ENCODE results near the gene A4GALT.

A4GALT gene

DNA sequence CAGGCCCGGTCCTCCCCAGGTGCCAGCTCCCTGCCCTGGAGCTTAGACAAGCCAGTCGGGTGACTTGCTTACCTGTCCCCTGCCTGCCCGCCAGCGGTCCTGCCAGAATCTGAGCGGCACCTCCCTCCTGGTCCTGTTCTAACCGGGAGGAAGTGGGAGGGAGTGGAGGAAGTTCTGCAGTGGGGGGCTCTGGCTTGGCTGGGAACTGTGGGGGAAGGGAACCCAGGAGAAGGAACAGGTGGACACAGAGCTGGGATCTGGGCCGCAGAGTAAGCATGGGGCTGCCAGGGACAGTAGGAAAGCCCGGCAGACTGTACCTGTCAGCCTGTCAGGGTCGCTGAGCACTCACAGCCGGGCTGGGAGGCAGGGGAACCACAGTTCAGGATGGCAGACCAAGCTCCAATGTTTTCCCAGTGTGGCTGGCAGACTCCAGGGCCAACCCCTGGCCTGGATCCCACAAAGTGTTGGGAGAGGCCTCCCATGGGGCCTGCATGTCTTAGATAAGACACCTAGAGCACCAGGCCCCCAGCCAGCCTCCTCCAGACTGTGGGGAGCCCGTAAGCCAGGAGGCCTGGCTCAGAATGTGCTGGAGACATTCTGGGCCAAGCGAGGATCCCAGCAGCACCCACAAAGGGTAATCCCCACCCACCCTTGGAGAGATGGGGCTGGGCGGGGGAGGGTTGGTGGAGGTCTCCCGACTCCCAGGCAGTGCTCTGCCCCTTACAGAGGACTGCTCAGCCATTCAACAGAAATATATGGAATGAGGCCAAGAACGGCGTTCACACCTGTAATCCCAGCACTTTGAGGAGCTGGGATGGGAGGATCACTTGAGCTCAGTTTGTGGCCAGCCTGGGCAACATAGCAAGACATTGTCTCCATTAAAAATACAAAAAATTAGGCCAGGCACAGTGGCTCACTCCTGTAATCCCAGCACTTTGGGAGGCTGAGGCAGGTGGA lies 73.8 kb downstream of the A4GALT start:
- no peak for DNase-seq

DNA sequence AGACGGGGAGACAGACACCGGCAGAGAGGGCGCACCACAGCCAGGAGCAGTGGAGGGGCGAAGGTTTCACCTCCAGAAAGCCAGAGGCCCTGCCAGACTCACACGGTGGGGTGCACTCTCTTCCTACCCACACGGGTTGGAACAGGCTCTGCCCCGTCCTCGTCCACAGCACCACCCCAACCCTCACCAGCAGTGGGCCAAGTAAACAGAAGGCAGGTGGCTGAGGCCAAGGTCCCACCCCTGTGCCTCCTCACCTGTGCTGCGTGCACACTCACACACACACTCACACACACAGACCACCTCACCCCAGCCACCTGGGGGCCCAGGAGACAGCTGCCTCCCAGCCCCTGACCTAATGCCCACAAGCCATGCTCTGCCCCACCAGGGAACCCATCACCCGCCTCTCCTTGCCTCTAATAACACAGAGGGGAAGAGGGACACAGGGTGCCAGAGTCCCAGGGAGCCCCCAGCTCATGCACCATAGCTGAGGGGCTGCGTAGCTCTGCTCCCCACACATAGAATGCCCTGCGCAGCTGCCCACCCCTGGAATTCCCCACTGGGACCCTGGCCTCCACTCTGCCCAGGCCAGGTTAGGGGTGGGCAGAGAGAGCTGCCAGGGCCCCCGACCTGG lies 74.6 kb downstream of the A4GALT start:
- DNase-seq: no peak

DNA sequence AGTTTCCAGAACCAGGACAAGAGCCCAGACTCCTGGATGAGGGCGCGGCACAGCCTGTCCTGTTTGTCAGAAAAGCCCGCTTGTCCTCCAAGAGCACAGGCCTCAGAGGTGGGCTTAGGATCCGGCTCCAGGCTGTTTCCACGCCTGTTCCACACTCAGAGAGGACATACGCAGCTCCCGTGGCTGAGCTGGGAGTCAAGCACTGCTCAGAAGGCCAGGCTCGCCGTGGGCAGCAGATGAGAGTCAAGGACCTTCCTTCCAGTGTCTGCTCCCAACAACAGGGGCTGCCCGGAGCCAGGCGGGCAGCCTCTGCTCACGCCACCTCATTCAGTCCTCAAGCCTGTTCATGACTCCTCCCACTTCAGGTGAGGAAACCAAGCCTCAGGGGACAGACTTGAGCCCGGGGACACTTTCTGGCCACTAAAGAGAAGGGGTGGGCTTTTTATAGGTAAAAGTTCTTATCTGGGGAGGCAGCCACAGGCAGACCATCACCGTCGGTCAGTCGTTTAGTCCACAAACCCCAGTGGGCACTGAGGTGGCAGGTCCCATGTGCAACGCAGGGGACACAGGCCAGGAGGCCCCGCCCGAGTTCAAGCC lies 75.2 kb downstream of the A4GALT start:
- no peak for DNase-seq

DNA sequence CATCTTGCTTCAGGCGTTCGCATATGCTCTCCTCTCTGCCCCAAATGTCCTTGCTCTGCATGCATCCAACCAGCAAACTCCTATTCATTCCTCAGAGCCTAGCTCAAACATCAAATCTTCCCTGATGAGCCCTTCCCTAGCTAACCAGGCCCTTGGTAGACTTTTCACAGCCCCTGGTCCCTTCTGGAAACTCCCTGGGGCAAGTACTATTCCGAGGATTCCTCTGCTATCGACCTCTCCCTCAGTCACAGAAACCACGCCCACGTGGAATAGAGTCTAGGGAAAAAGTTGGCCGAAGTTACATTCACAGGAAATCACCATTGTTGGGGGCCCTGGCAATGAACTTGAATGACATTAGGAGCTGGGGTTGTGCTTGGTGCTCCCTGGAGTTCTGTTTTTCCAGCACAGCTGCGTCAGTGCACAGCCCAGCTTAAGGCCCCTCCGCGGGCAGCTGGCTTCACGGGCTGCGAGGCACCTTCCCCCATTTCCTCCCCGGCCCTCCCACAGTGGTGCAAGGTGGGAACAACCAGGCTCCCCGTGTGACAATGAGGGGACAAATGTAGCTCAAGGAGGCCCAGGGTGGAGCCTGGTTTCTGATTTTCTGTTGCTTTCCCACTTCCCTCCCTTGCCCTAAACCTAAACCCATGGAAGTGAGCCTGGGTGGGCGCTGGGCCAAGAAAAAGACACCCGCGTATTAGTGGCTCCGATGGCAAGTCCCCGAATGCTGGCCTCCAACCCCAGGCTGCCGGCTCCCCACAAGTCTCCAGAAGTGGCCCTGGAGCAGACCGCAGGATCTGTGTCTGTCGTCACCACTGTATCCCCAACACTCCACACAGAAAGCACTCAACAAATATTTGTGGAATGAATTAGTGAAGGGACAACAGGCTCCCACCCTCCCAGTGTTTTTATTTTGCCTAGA lies 76.0 kb downstream of the A4GALT start:
- no peak for DNase-seq

DNA sequence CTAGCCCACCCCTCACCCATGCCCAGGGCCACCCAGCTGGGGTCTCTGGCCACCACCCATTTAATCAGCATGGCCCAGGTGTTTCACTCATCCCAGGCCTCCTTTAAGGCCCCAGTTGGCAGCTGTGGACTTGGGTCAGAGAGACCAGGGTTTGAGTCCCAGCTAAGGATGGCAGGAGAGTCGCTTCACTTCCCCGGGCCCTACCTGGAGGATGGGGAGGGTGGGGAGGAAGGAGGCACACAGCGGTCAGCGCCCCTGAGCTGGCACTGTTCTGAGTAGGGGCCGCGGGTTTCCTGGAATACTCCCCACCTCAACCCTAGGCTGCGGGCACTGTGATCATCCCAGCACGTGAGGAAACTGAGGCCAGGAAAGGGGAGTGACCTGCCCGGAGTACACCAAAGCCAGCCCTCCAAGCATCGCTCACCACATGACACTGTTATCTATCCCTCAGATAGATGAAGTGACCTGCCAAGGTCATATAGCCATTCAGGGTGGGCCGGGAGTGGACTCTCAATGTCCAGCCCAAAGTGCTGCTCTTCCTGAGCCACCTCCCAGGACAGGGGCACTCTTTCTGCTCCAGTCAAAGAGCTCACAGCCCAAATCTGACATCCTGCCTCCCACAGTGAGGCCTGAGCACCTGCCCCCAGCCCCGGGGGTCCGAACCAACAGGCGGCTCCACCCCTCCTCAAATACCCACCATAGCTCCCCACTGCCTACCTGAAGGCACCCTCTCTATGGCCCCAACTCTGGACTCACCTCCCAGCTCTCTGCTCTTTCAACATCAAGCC lies 76.8 kb downstream of the A4GALT start:
- DNase-seq: no peak

DNA sequence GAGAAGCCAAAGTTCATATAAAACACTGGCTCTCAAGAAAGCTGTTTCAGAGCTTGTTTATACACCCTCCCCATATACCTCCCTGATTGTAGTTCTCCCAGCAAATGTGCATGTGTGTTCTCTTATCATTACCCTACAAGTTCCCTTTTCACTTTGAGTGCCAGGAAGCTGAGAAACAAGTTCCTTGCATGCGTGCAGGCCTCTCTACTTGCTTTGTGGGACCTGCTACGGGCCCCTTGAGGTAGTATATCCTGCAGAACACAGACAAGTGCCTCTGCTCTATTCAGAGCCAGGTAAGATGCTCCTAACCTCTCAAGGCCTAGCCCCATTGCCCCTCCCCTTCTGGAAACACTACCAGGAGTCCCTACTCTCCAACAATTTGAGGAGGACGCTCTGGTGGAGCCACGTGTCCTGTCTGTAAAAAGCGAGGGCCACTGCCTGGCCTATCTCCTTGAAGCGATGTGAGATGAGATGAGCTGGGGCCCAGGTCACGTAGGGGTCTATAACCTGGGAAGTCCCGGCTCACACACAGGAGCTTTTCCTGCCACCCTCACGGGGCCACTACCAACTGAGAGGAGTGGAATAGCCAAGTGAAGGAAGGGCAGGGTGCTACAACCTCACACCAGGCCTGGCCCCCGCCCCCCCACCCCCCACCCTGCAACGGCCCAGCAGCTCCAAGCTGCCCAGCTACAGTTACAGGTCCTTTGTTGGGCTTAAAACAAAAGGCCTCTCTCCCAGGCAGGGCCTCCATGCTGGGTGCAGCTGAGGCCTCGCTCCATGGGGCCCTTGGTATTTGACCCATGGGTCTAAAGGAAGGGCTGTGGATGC lies 77.7 kb downstream of the A4GALT start:
- DNase-seq: no peak

Measured in NCI-H2171 (cell line).